H1 (cell line): Measurements from ENCODE around the gene MRAP.

Experiments used
- CREB1 ChIP-seq: IDR thresholded peaks from 2 replicates; pipeline ENCODE4 v1.6.1; 2012; ENCODE audit warnings: inconsistent platforms
- EZH2 ChIP-seq: fragments of 200-600 bp; sonication (generic); IDR thresholded peaks from 2 replicates; pipeline ENCODE4 v1.7.1; 2012; ENCODE audit warnings: low read depth, mild to moderate bottlenecking, moderate library complexity, low read length, inconsistent platforms; ENCODE audit not compliant: severe bottlenecking
- FOSL1 ChIP-seq: IDR thresholded peaks from 2 replicates; pipeline ENCODE4 v1.6.1; 2011; ENCODE audit warnings: mild to moderate bottlenecking, low read depth, low read length, moderate library complexity; ENCODE audit not compliant: insufficient read depth
- JUN ChIP-seq: IDR thresholded peaks from 2 replicates; pipeline ENCODE4 v1.6.1; 2011; ENCODE audit warnings: low read depth, mild to moderate bottlenecking, improper control_type of control experiment, low read length
- JUND ChIP-seq: IDR thresholded peaks from 2 replicates; pipeline ENCODE4 v1.6.1; 2011; ENCODE audit warnings: mild to moderate bottlenecking, improper control_type of control experiment, low read length
- POLR2A ChIP-seq, 2 experiments: IDR thresholded peaks; 1 replicate in 1 of 2; 2 replicates in 1 of 2; pipeline ENCODE4 v1.6.1; 2011; ENCODE audit warnings: low read depth in 2 of 2, low read length in 2 of 2, mild to moderate bottlenecking in 2 of 2; ENCODE audit errors: control extremely low read depth in 1 of 2
- POLR2AphosphoS5 ChIP-seq: IDR thresholded peaks from 2 replicates; pipeline ENCODE4 v1.6.1; 2011; ENCODE audit warnings: low read depth, low read length
- RFX5 ChIP-seq: IDR thresholded peaks from 2 replicates; pipeline ENCODE4 v1.6.1; 2011; ENCODE audit warnings: low read depth, low read length, improper control_type of control experiment, borderline replicate concordance
- TBP ChIP-seq: IDR thresholded peaks from 2 replicates; pipeline ENCODE4 v1.6.1; 2011; ENCODE audit warnings: low read depth, low read length, improper control_type of control experiment
- TEAD4 ChIP-seq: IDR thresholded peaks from 2 replicates; pipeline ENCODE4 v1.6.1; 2012; ENCODE audit warnings: low read depth, low read length, inconsistent platforms, mixed read lengths
- YY1 ChIP-seq: IDR thresholded peaks from 2 replicates; pipeline ENCODE4 v1.6.1; 2011; ENCODE audit warnings: low read depth, mild to moderate bottlenecking, low read length
- ZNF274 ChIP-seq: IDR thresholded peaks from 2 replicates; pipeline ENCODE4 v1.7.0; 2012; ENCODE audit warnings: low read length, borderline replicate concordance; ENCODE audit errors: extremely low read depth
- TF ChIP-seq, protein P1 (sequence below), 3 experiments: IDR thresholded peaks; 1 replicate in 2 of 3; 2 replicates in 1 of 3; pipeline versions ENCODE4 v1.5.1 to v1.6.1; 2011; ENCODE audit warnings: low read length in 3 of 3, mild to moderate bottlenecking in 3 of 3, inconsistent platforms in 2 of 3, low read depth in 1 of 3, moderate library complexity in 1 of 3; ENCODE audit not compliant: insufficient read depth in 1 of 3; ENCODE audit errors: control extremely low read depth in 1 of 3
- TF ChIP-seq, protein P2 (sequence below): IDR thresholded peaks from 2 replicates; pipeline ENCODE4 v1.6.1; 2011; ENCODE audit warnings: low read depth, mild to moderate bottlenecking, low read length; ENCODE audit not compliant: insufficient read depth

DNA sequence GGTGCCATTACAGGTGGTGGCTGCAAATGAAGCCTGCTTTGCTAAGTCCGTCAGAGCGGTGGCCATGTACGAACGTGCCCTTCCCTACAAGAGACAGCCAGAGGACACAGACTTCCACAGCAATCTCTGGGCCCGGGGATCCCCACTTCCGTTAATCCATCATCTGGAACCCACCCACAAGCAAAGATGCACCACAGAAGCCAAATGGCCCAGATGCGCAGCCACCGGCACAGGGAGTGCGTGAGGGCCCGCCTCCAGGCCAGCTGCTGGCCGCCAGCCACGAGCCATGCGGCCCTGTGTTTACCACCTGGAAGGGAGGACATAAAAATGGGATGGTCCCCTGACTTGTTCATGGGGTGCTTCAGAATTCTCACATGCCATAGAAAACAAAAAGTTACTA is 22.1 kb downstream of the MRAP start:
- TF ChIP-seq EZH2: no peak
- TF ChIP-seq, protein P1, sequence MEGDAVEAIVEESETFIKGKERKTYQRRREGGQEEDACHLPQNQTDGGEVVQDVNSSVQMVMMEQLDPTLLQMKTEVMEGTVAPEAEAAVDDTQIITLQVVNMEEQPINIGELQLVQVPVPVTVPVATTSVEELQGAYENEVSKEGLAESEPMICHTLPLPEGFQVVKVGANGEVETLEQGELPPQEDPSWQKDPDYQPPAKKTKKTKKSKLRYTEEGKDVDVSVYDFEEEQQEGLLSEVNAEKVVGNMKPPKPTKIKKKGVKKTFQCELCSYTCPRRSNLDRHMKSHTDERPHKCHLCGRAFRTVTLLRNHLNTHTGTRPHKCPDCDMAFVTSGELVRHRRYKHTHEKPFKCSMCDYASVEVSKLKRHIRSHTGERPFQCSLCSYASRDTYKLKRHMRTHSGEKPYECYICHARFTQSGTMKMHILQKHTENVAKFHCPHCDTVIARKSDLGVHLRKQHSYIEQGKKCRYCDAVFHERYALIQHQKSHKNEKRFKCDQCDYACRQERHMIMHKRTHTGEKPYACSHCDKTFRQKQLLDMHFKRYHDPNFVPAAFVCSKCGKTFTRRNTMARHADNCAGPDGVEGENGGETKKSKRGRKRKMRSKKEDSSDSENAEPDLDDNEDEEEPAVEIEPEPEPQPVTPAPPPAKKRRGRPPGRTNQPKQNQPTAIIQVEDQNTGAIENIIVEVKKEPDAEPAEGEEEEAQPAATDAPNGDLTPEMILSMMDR (IDR thresholded peaks at IDR 0.05; ENCODE audit: control extremely low read depth in 1 of 3, insufficient read depth in 1 of 3, low read depth in 1 of 3, low read length in 3 of 3): no peak
- no peak for TF ChIP-seq TEAD4
- no peak for TF ChIP-seq JUND
- TF ChIP-seq ZNF274: no peak
- no peak for TF ChIP-seq FOSL1
- no peak for TF ChIP-seq TBP
- no peak for TF ChIP-seq RFX5
- TF ChIP-seq YY1: no peak
- TF ChIP-seq POLR2AphosphoS5: no peak
- TF ChIP-seq JUN: no peak
- no peak for TF ChIP-seq POLR2A (IDR thresholded peaks at IDR 0.05; ENCODE audit: control extremely low read depth in 1 of 2, low read depth in 2 of 2, low read length in 2 of 2)
- no peak for TF ChIP-seq CREB1
- TF ChIP-seq, protein P2, sequence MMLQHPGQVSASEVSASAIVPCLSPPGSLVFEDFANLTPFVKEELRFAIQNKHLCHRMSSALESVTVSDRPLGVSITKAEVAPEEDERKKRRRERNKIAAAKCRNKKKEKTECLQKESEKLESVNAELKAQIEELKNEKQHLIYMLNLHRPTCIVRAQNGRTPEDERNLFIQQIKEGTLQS: no peak
